Progenitor cell of endocrine pancreas (in vitro differentiated cells): Measurements from ENCODE around the gene JADE1. TPM values are rescaled to one million over a fixed set of nuclear protein-coding genes. Genes with fewer than 3 reads are reported as not detected.

Experiments used
- DNase-seq: peaks from one replicate; pipeline ENCODE4 v3.0.0; 2021; ENCODE audit warnings: low spot score; ENCODE audit not compliant: unreplicated experiment
- H3K27ac Mint-ChIP-seq: 2 replicates; pipeline ENCODE4 v1.8.0; 2021; ENCODE audit warnings: mild to moderate bottlenecking, moderate library complexity, mixed read lengths
- H3K27me3 Mint-ChIP-seq: 2 replicates; pipeline ENCODE4 v1.8.0; 2021; ENCODE audit warnings: mixed read lengths
- H3K36me3 Mint-ChIP-seq: 2 replicates; pipeline ENCODE4 v1.8.0; 2022; ENCODE audit warnings: mixed read lengths; ENCODE audit not compliant: insufficient read depth
- H3K4me1 Mint-ChIP-seq: 2 replicates; pipeline ENCODE4 v1.8.0; 2021; ENCODE audit warnings: low read depth, mixed read lengths
- H3K4me3 Mint-ChIP-seq: 2 replicates; pipeline ENCODE4 v1.8.0; 2021; ENCODE audit warnings: low read depth, mild to moderate bottlenecking, moderate library complexity, mixed read lengths
- H3K9me3 Mint-ChIP-seq: 2 replicates; pipeline ENCODE4 v1.8.0; 2021; ENCODE audit warnings: low read depth, mixed read lengths
- CTCF ChIP-seq: fragments of 200-600 bp; sonication (generic); IDR thresholded peaks from one replicate; pipeline ENCODE4 v1.5.0; 2021; ENCODE audit warnings: antibody characterized with exemption, mild to moderate bottlenecking; ENCODE audit not compliant: unreplicated experiment
- long read RNA-seq: library from polyadenylated mRNA; unstranded; transcript quantifications from one replicate; pipeline ENCODE4 v2.0.0, GENCODE V29; 2020
- total RNA-seq: library from RNA; stranded (reverse); gene quantifications from 2 replicates; pipeline ENCODE4 v1.2.1, GENCODE V29; 2021

The JADE1 gene
- total RNA-seq = 35.3 and 43.2 TPM in 2 replicates
- long read RNA-seq, full-length matches to known transcripts = 162 of 234 reads
- long read RNA-seq, partial matches to known transcripts = 38 of 234 reads
- long read RNA-seq, other reads (novel, unspliced or antisense) = 34 of 234 reads

- Mint-ChIP-seq H3K27ac (peak within 1 kb of the TSS; percentile 100), H3K27me3 (no peaks in the 10 kb centered on the region), H3K4me3 (peak within 1 kb of the TSS; percentile 96), H3K9me3 (no peaks in the 10 kb centered on the region), H3K4me1 (peaks cover 11% of the 10 kb centered on the region), H3K36me3 (no peaks in the 10 kb centered on the region)
- DNase-seq = peak; percentile 93
- peak; percentile 64 for TF ChIP-seq CTCF
Measured at GRCh38 chr4:128809477-128810330, at the start of gene JADE1. Gene JADE1 (plus strand): TSS chr4:128809700. CDS start chr4:128831759, 22,059 bp downstream.

- no peaks in the 10 kb centered on the region for H3K36me3 Mint-ChIP-seq
- H3K9me3 Mint-ChIP-seq = no peaks in the 10 kb centered on the region
- peaks cover 4% of the 10 kb centered on the region for H3K4me1 Mint-ChIP-seq
- H3K4me3 Mint-ChIP-seq = no peak overlapping the region
- no peak for DNase-seq
- no peaks in the 10 kb centered on the region for H3K27me3 Mint-ChIP-seq
- TF ChIP-seq CTCF = no peak
- H3K27ac Mint-ChIP-seq = no peak overlapping the region
Measured at GRCh38 chr4:128766781-128767180, 42.7 kb upstream of the JADE1 start.

GRCh38 chr4:128768373-128768996, 41.0 kb upstream of the JADE1 start:
- DNase-seq = no peak
- no peak for TF ChIP-seq CTCF
- no peaks in the 10 kb centered on the region for H3K36me3 Mint-ChIP-seq
- peaks cover 4% of the 10 kb centered on the region for H3K4me1 Mint-ChIP-seq
- H3K9me3 Mint-ChIP-seq = no peaks in the 10 kb centered on the region
- H3K4me3 Mint-ChIP-seq = no peak overlapping the region
- H3K27me3 Mint-ChIP-seq = peaks cover 6% of the 10 kb centered on the region
- H3K27ac Mint-ChIP-seq = no peak overlapping the region

- Mint-ChIP-seq H3K36me3 (no peaks in the 10 kb centered on the region), H3K4me1 (peaks cover 4% of the 10 kb centered on the region), H3K9me3 (no peaks in the 10 kb centered on the region), H3K27ac (no peak overlapping the region), H3K27me3 (peaks cover 6% of the 10 kb centered on the region), H3K4me3 (no peak overlapping the region)
- no peak for TF ChIP-seq CTCF
- no peak for DNase-seq
Measured at GRCh38 chr4:128769011-128769410, 40.5 kb upstream of the JADE1 start.

GRCh38 chr4:128770807-128771206, 38.7 kb upstream of the JADE1 start:
- no peak for TF ChIP-seq CTCF
- H3K27me3 Mint-ChIP-seq = peaks cover 10% of the 10 kb centered on the region
- no peak overlapping the region for H3K4me3 Mint-ChIP-seq
- no peaks in the 10 kb centered on the region for H3K36me3 Mint-ChIP-seq
- H3K27ac Mint-ChIP-seq = no peak overlapping the region
- no peaks in the 10 kb centered on the region for H3K9me3 Mint-ChIP-seq
- H3K4me1 Mint-ChIP-seq = peaks cover 4% of the 10 kb centered on the region
- DNase-seq = no peak
